ENCODE data around the gene PRDM13. TPM values are rescaled to one million over a fixed set of nuclear protein-coding genes. Genes with fewer than 3 reads are reported as not detected.

The PRDM13 gene
- total RNA-seq (2011; cell fraction: chromatin; rRNA removed; ENCODE audit: low replicate concordance) = not detected in 2 replicates
- total RNA-seq (2011; cell fraction: nucleolus; rRNA removed) = not detected in 2 replicates
- total RNA-seq (2011; cell fraction: nucleoplasm; rRNA removed) = not detected in 2 replicates
- total RNA-seq (2014; rRNA removed) = not detected in 2 replicates
- total RNA-seq (2014; rRNA removed; fragmentation: Illumina TruSeq; extraction: Trizol) = not detected in 2 replicates
- not detected in 2 replicates for total RNA-seq (2015; rRNA removed; fragmentation: Illumina TruSeq; extraction: Trizol)
- total RNA-seq (2021) = not detected in 2 replicates
- not detected in 2 replicates for polyA plus RNA-seq (2011; rRNA removed)
- not detected in 2 replicates for polyA plus RNA-seq (2011; cell fraction: cytosol; rRNA removed)
- not detected in 2 replicates for polyA plus RNA-seq (2011; cell fraction: nucleus; rRNA removed)
- not detected in 2 replicates for polyA plus RNA-seq (2012)
- polyA plus RNA-seq (2014; fragmentation: Illumina TruSeq; extraction: Trizol) = not detected in 2 replicates
- not detected for polyA plus RNA-seq (2014; fragmentation: Nextera tagmentation; extraction: Ambion mirVana)
- not detected in 2 replicates for polyA plus RNA-seq (2014; rRNA removed)
- not detected in 2 replicates for polyA minus RNA-seq (2011; rRNA and poly(A)+ RNA removed)
- not detected in 2 replicates for polyA minus RNA-seq (2011; cell fraction: cytosol; rRNA and poly(A)+ RNA removed)
- polyA minus RNA-seq (2011; cell fraction: nucleus; rRNA and poly(A)+ RNA removed) = not detected in 2 replicates
- not detected for Bru-seq, nascent RNA
- BruChase-seq, experiment 1, labeled RNA remaining after a 2-hour chase = not detected
- BruChase-seq, experiment 2, labeled RNA remaining after a 6-hour chase = percentile 10 among the genes with signal in this experiment
- long read RNA-seq, experiment 1 = 0 reads
- long read RNA-seq, experiment 2 = 0 reads
- long read RNA-seq, experiment 3 = 0 reads

- ChIA-PET CTCF (ENCODE audit: low intra/inter-chr PET ratio) (no interaction called here), POLR2A (no interaction called here)
- BruUV-seq (replicated peaks) = no TSS peak
- no peak within 1 kb of the TSS for H2AFZ ChIP-seq (ENCODE audit: low read depth, low read length)
- H3K4me1 ChIP-seq (replicated peaks in 1 of 2; ENCODE audit: control insufficient read depth in 2 of 2, insufficient read depth in 2 of 2, low read length in 2 of 2) = peaks cover 3 to 21% of the 10 kb centered on the region in 2 experiments; a peak in 3 of 5 replicates
- TF ChIP-seq RBM14 (IDR thresholded peaks at IDR 0.05; ENCODE audit: borderline replicate concordance, insufficient read depth, low read depth, low read length) (no peak), ZBTB33 (CRISPR knock-in tag; IDR thresholded peaks at IDR 0.05) (peak; percentile 78)
- H3K79me2 ChIP-seq (ENCODE audit: control insufficient read depth, insufficient read depth, low read length) = no peaks in the 10 kb centered on the region
- H4K20me1 ChIP-seq (replicated peaks; ENCODE audit: control insufficient read depth, insufficient read depth, low read length) = no peaks in the 10 kb centered on the region
- H3K27ac ChIP-seq (ENCODE audit: extremely low read depth, low read depth, low read length) = no peak within 1 kb of the TSS
- peaks cover 43 to 64% of the 10 kb centered on the region in 2 experiments for H3K27me3 ChIP-seq (ENCODE audit: control insufficient read depth in 2 of 2, insufficient read depth in 2 of 2, low read length in 2 of 2)
- H3K9ac ChIP-seq (ENCODE audit: insufficient read depth in 1 of 2, low read depth in 2 of 2, low read length in 2 of 2) = no peak within 1 kb of the TSS
- 41% methylated on average over 41 of the region's 54 CpGs for WGBS (ENCODE audit: insufficient coverage, low coverage, missing lambda C conversion rate)
- FAIRE-seq = no peak
- H3K4me2 ChIP-seq (ENCODE audit: insufficient read depth, low read length) = no peak within 1 kb of the TSS
- no peak for ATAC-seq
- in situ Hi-C loops (cut with MboI) = no loop called here
- DNase-seq (ENCODE audit: extremely low read depth in 1 of 4, low spot score in 3 of 4) = no peak
- no peak within 1 kb of the TSS for H3K4me3 ChIP-seq
- no peaks in the 10 kb centered on the region for H3K9me1 ChIP-seq (ENCODE audit: control insufficient read depth, insufficient read depth, low read length)
- no peaks in the 10 kb centered on the region for H3K36me3 ChIP-seq (ENCODE audit: control insufficient read depth, insufficient read depth, low read length)
- intact Hi-C loops (cut with micrococcal nuclease) = no loop called here
- no peaks in the 10 kb centered on the region for H3K9me3 ChIP-seq (replicated peaks; ENCODE audit: control insufficient read depth, insufficient read depth, low read depth, low read length)
Observed at GRCh38 chr6:99606656-99607415, at the start of gene PRDM13. Gene PRDM13 (plus strand): TSS chr6:99606833. CDS start chr6:99607035, 202 bp downstream.

Data from K562 (cell line).